Measurements from ENCODE around the gene SLC2A4RG. TPM values are rescaled to one million over a fixed set of nuclear protein-coding genes. Genes with fewer than 3 reads are reported as not detected.

The SLC2A4RG gene
- total RNA-seq, 1 donor from 2014 or later, result 50.2 TPM

DNA sequence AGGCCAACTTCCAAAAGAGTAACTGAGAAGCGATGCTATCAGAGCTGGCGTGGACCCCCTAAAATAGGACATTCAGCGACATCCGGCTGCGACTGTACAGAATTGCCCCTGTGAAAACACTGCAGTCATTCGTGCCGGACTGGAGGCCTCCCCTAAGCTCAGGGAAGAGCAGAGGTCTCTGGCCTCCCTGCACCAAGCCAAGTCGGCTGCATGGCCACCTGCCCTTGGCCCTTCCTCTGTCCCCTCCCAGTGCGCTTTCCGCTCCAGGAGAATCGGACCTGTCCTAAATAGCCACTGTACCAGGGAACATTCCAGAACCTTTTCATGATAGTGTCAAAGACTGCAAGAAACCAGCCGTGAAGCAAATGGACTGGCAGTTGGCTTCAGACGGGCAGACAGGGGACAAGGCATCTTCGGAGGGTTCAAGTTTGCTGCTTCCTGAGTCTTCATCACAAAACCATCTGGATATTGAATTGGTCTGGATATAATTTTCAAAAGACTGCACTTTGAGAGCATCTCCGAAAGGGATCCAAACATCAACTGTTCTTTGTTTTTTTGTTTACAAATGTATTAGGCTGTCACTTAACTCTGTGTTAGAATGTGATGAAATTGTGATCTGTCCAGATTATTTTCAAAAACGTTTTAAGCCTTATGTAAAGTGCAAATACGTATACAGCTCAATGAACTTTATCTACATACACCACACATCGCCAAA lies 16.5 kb downstream of the SLC2A4RG start:
- H3K36me3 ChIP-seq (ENCODE audit: control insufficient read depth, insufficient read depth, low read length), result no peaks in the 10 kb centered on the region
- no peak for DNase-seq (ENCODE audit: low read depth)
- TF ChIP-seq, protein P1, sequence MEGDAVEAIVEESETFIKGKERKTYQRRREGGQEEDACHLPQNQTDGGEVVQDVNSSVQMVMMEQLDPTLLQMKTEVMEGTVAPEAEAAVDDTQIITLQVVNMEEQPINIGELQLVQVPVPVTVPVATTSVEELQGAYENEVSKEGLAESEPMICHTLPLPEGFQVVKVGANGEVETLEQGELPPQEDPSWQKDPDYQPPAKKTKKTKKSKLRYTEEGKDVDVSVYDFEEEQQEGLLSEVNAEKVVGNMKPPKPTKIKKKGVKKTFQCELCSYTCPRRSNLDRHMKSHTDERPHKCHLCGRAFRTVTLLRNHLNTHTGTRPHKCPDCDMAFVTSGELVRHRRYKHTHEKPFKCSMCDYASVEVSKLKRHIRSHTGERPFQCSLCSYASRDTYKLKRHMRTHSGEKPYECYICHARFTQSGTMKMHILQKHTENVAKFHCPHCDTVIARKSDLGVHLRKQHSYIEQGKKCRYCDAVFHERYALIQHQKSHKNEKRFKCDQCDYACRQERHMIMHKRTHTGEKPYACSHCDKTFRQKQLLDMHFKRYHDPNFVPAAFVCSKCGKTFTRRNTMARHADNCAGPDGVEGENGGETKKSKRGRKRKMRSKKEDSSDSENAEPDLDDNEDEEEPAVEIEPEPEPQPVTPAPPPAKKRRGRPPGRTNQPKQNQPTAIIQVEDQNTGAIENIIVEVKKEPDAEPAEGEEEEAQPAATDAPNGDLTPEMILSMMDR (IDR thresholded peaks at IDR 0.05; ENCODE audit: insufficient read depth, low read length, poor library complexity, severe bottlenecking), result no peak

DNA sequence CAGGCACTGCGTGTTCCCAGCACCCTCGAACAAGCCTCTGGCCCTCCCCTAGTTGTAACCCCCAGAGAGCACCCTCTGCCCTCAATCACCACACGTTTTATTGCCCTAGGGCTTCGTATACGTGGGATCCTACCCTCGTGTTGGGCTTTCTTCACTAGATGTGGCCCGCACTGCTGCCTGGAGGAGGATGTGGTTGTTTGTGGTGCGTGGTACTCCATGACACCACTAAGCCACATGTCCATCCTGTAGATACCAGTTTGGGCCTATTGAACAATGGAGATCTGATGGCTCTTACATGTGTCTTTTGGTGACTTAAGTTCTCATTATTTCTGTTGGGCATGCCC lies 17.0 kb downstream of the SLC2A4RG start:
- DNase-seq (ENCODE audit: low read depth), result no peak
- Histone ChIP-seq H3K36me3 (ENCODE audit: control insufficient read depth, insufficient read depth, low read length) (no peaks in the 10 kb centered on the region), H3K4me3 (ENCODE audit: low read depth, low read length) (no peak overlapping the region), H3K27me3 (ENCODE audit: control insufficient read depth, insufficient read depth, low read length) (peaks cover 3% of the 10 kb centered on the region)
- TF ChIP-seq, protein P1 (IDR thresholded peaks at IDR 0.05; ENCODE audit: insufficient read depth, low read length, poor library complexity, severe bottlenecking), result no peak

More for the DNA sequence above, 16.5 kb downstream of the SLC2A4RG start:
- Histone ChIP-seq H3K27me3 (ENCODE audit: control insufficient read depth, insufficient read depth, low read length) (peaks cover 3% of the 10 kb centered on the region), H3K4me3 (ENCODE audit: low read depth, low read length) (no peak overlapping the region)

DNA sequence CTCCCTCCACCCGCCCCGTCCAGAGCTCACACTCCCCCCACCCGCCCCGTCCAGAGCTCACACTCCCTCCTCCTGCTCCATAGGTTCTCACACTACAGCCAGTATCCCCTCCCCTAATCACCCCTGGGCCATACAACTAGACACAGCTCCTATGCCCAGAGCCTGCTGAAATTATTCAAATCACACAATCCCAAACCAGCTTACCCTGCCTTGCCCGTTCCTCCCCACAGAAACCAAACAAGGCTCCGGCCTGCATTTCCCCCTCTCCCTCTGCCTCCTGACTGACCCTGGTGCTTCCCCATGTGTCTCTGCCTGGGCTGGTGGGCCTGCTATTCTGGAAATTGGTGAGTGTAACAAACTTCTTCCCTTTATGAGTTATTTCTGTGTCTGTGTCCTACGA lies 18.6 kb downstream of the SLC2A4RG start:
- TF ChIP-seq, protein P1 (IDR thresholded peaks at IDR 0.05; ENCODE audit: insufficient read depth, low read length, poor library complexity, severe bottlenecking), result no peak
- H3K4me3 ChIP-seq (ENCODE audit: low read depth, low read length), result no peak overlapping the region
- DNase-seq (ENCODE audit: low read depth), result no peak
- peaks cover 3% of the 10 kb centered on the region for H3K27me3 ChIP-seq (ENCODE audit: control insufficient read depth, insufficient read depth, low read length)
- H3K36me3 ChIP-seq (ENCODE audit: control insufficient read depth, insufficient read depth, low read length), result no peaks in the 10 kb centered on the region

DNA sequence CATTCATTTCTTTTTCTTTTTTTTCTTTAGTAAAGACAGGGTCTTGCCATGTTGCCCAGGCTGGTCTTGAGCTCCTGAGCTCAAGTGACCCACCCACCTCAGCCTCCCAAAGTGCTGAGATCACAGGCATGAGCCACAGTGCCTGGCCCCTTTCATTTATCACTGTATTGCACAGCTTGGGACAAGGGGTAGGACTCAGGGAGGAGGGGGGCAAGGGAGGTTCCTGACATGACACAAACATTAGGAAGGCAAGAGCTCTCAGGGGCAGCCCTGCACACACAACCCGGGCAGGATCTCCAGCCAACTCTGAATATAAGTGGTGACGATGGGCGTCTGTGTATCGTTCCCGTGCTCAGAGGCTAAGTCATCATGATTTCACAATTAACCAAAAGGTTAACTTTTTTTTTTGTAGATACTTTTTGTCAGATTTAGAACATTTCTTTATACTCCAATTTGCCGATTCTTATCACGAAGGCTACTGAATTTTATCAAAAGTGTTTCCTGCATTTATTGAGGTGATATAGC lies 19.9 kb downstream of the SLC2A4RG start:
- Histone ChIP-seq H3K27me3 (ENCODE audit: control insufficient read depth, insufficient read depth, low read length) (no peaks in the 10 kb centered on the region), H3K36me3 (ENCODE audit: control insufficient read depth, insufficient read depth, low read length) (no peaks in the 10 kb centered on the region), H3K4me3 (ENCODE audit: low read depth, low read length) (no peak overlapping the region)
- no peak for DNase-seq (ENCODE audit: low read depth)
- TF ChIP-seq, protein P1 (IDR thresholded peaks at IDR 0.05; ENCODE audit: insufficient read depth, low read length, poor library complexity, severe bottlenecking), result no peak

DNA sequence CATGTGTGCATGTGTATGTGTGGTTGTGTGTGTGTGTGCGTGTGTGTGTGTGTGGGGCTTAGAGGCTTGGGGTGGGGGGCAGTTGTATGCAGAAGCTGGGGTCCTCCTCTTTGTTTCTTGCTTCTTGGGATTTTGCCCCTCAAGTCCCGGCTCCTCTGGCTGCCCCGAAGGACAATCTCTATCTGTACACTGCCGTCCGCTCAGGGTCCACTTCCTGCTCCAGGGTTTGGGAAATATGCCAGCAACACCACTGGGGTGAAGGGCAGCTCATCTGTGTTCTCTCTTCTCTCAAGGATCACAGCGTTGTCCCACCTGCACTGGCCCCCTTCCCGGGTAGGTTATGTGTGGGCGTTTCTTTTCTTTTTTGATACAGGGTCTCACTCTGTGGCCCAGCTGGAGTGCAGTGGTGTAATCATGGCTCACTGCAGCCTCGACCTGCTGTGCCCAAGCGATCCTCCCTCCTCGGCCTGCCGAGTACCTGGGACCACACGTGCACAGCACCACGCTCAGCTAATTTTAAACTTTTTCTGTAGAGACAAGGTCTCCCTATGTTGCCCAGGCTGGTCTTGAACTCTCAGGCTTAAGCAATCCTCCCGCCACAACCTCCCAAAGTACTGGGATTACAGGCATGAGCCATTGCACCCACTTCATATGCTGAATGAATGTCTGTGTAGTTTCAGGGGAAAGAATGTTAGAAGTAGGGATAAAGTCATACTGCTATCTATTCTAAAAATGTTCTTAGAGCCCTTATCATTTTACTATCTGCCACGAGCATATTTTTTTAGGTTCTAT lies 25.7 kb downstream of the SLC2A4RG start:
- no peak for DNase-seq (ENCODE audit: low read depth)
- H3K27me3 ChIP-seq (ENCODE audit: control insufficient read depth, insufficient read depth, low read length), result no peaks in the 10 kb centered on the region
- H3K4me3 ChIP-seq (ENCODE audit: low read depth, low read length), result no peak overlapping the region
- H3K36me3 ChIP-seq (ENCODE audit: control insufficient read depth, insufficient read depth, low read length), result no peaks in the 10 kb centered on the region
- TF ChIP-seq, protein P1 (IDR thresholded peaks at IDR 0.05; ENCODE audit: insufficient read depth, low read length, poor library complexity, severe bottlenecking), result no peak

Data from kidney epithelial cell (primary cell).